ENCODE results near the gene RNU6-8. TPM values are rescaled to one million over a fixed set of nuclear protein-coding genes. Genes with fewer than 3 reads are reported as not detected.

Gene RNU6-8
- total RNA-seq, 1 donor from 2014 or later, result not detected

- TF ChIP-seq CTCF (IDR thresholded peaks at IDR 0.05; ENCODE audit: unreplicated experiment), result no peak
- Mint-ChIP-seq H3K9me3 (ENCODE audit: low read depth) (peaks cover 22% of the 10 kb centered on the region), H3K36me3 (ENCODE audit: insufficient read depth) (no peaks in the 10 kb centered on the region), H3K27ac (no peak overlapping the region), H3K27me3 (no peaks in the 10 kb centered on the region), H3K4me1 (ENCODE audit: low read depth) (peaks cover 4% of the 10 kb centered on the region), H3K4me3 (ENCODE audit: low read depth) (no peak overlapping the region)
- no peak for DNase-seq (ENCODE audit: low spot score, unreplicated experiment)
Observed at GRCh38 chr14:32185097-32185496, 18.0 kb downstream of the RNU6-8 start.

GRCh38 chr14:32183151-32184058 is 19.7 kb downstream of the RNU6-8 start:
- no peak overlapping the region for H3K4me3 Mint-ChIP-seq (ENCODE audit: low read depth)
- H3K27me3 Mint-ChIP-seq, result no peaks in the 10 kb centered on the region
- H3K4me1 Mint-ChIP-seq (ENCODE audit: low read depth), result peaks cover 4% of the 10 kb centered on the region
- H3K9me3 Mint-ChIP-seq (ENCODE audit: low read depth), result peaks cover 35% of the 10 kb centered on the region
- no peak for TF ChIP-seq CTCF (IDR thresholded peaks at IDR 0.05; ENCODE audit: unreplicated experiment)
- DNase-seq (ENCODE audit: low spot score, unreplicated experiment), result no peak
- no peaks in the 10 kb centered on the region for H3K36me3 Mint-ChIP-seq (ENCODE audit: insufficient read depth)
- no peak overlapping the region for H3K27ac Mint-ChIP-seq

- no peak for DNase-seq (ENCODE audit: low spot score, unreplicated experiment)
- no peak overlapping the region for H3K27ac Mint-ChIP-seq
- no peaks in the 10 kb centered on the region for H3K4me1 Mint-ChIP-seq (ENCODE audit: low read depth)
- H3K36me3 Mint-ChIP-seq (ENCODE audit: insufficient read depth), result no peaks in the 10 kb centered on the region
- H3K27me3 Mint-ChIP-seq, result no peaks in the 10 kb centered on the region
- H3K9me3 Mint-ChIP-seq (ENCODE audit: low read depth), result peaks cover 7% of the 10 kb centered on the region
- TF ChIP-seq CTCF (IDR thresholded peaks at IDR 0.05; ENCODE audit: unreplicated experiment), result no peak
- no peak overlapping the region for H3K4me3 Mint-ChIP-seq (ENCODE audit: low read depth)
Observed at GRCh38 chr14:32171469-32171868, 31.6 kb downstream of the RNU6-8 start.

GRCh38 chr14:32169191-32169590 is 33.9 kb downstream of the RNU6-8 start:
- Mint-ChIP-seq H3K4me3 (ENCODE audit: low read depth) (no peak overlapping the region), H3K27ac (no peak overlapping the region), H3K9me3 (ENCODE audit: low read depth) (no peaks in the 10 kb centered on the region), H3K4me1 (ENCODE audit: low read depth) (no peaks in the 10 kb centered on the region), H3K27me3 (no peaks in the 10 kb centered on the region), H3K36me3 (ENCODE audit: insufficient read depth) (no peaks in the 10 kb centered on the region)
- no peak for TF ChIP-seq CTCF (IDR thresholded peaks at IDR 0.05; ENCODE audit: unreplicated experiment)
- DNase-seq (ENCODE audit: low spot score, unreplicated experiment), result no peak

GRCh38 chr14:32167907-32168306 is 35.2 kb downstream of the RNU6-8 start:
- H3K27me3 Mint-ChIP-seq, result no peaks in the 10 kb centered on the region
- H3K27ac Mint-ChIP-seq, result no peak overlapping the region
- H3K4me3 Mint-ChIP-seq (ENCODE audit: low read depth), result no peak overlapping the region

More at GRCh38 chr14:32167907-32168306, 35.2 kb downstream of the RNU6-8 start:
- no peaks in the 10 kb centered on the region for H3K9me3 Mint-ChIP-seq (ENCODE audit: low read depth)
- no peaks in the 10 kb centered on the region for H3K4me1 Mint-ChIP-seq (ENCODE audit: low read depth)
- no peak for TF ChIP-seq CTCF (IDR thresholded peaks at IDR 0.05; ENCODE audit: unreplicated experiment)
- H3K36me3 Mint-ChIP-seq (ENCODE audit: insufficient read depth), result no peaks in the 10 kb centered on the region
- DNase-seq (ENCODE audit: low spot score, unreplicated experiment), result no peak

Measured in progenitor cell of endocrine pancreas (in vitro differentiated cells).